Epithelial cell of proximal tubule (primary cell): Measurements from ENCODE around the gene SLC25A23. TPM values are rescaled to one million over a fixed set of nuclear protein-coding genes. Genes with fewer than 3 reads are reported as not detected.

ENCODE experiments used
- DNase-seq: peaks from one replicate; pipeline ENCODE4 v3.0.0-alpha.2; 2011; ENCODE audit warnings: low read depth
- H3K4me3 ChIP-seq: 2 replicates; pipeline ENCODE4 v1.5.1; 2011; ENCODE audit warnings: low read depth, mild to moderate bottlenecking, low read length
- CTCF ChIP-seq: conservative IDR thresholded peaks from 2 replicates; pipeline ENCODE4 v1.5.1; 2012; ENCODE audit warnings: low read depth, mild to moderate bottlenecking, low read length
- total RNA-seq: library from RNA; depleted of rRNA; stranded (reverse); fragments of >200 nt; gene quantifications from 2 replicates; pipeline ENCODE4 v1.2.3, GENCODE V29; 2015

SLC25A23 gene
- total RNA-seq, 1 donor from 2014 or later: 34.1 TPM

- DNase-seq: no peak
- TF ChIP-seq CTCF: no peak
These were observed 21.3 kb upstream of the SLC25A23 start for GRCh38 chr19:6480848-6481415.

GRCh38 chr19:6479836-6480398, 20.3 kb upstream of the SLC25A23 start:
- no peak overlapping the region for H3K4me3 ChIP-seq
- DNase-seq: no peak
- no peak for TF ChIP-seq CTCF

More at GRCh38 chr19:6480848-6481415, 21.3 kb upstream of the SLC25A23 start:
- no peak overlapping the region for H3K4me3 ChIP-seq

- DNase-seq: no peak
- TF ChIP-seq CTCF: no peak
- H3K4me3 ChIP-seq: no peak overlapping the region
These were observed 19.2 kb upstream of the SLC25A23 start for GRCh38 chr19:6478815-6479214.

GRCh38 chr19:6476896-6477431, 17.4 kb upstream of the SLC25A23 start:
- no peak for TF ChIP-seq CTCF
- DNase-seq: no peak
- H3K4me3 ChIP-seq: peak overlapping the region; percentile 53

DNA sequence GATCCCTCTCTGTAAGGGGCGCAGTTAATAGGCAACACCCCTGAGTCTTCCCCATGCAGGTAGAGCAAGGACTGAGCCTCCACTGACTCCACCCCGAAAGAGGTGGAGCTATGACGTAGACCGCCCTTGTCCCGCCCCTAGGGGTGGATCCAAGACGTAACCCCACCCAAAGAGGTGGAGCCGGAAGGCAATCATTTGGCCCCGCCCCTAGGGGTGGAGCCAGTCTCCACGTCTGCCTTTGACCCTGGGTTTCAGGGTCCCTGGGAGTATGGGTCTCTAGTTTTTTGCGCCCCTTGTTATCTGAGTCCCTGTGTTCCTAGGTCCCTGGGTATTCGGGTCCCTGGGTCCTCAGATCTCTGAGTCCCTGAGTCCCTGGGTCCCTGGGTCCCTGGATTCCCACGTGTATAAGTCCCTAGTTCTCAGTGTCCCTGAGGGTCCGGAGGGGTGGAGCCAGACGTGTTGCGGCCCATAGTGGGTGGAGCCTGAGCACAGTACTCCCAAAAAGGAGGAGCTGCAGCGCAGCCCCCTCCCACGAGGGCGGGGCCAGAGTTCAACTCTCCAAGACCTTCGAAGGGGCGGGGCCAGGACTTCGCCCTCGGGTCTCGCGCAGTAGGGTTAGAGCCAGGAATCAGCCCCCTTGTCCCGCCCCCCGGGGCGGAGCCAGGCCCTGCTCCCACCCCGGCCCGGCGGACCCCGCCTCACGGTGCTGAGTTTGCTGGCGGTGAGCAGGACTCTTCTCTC, 16.7 kb upstream of the SLC25A23 start:
- no peak for TF ChIP-seq CTCF
- peak; percentile 66 for DNase-seq
- peak overlapping the region; percentile 53 for H3K4me3 ChIP-seq

DNA sequence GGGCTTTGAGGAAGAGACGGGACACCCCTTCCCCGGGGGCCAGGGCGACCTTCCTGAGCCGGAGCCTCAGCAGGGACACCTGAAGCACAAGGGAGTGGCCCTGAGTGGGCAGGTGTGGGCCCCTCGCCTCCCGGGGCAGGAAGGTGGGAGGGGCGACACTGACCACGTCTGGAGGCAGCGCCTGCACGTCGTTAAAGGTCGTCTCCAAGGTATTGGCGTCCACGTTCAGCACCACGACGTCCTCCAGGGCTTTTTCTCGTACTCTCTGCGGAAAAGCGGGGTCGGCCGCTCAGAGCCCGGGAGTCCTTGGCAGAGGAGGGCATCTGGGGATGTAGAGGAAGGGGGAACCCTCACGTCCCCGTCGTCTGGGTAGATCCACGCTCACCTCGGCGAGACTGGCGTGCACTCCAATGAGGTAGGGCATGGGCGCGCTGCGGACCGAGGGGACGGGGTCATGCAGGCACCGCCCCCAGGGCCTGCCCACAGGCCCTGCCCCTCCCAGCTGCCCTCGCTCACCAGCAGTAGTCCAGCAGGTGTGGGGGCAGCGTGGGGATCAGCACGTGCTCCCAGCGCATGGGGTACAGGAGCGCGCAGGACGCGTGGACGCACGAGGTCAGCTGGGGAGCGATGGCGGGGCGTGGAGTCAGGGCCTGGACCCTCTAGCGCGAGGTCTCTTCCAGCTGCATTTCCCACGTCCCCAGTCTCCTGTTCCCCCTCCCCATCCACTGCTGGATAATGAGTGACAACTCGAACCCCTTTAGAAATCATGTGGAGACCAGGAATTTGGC, 15.9 kb upstream of the SLC25A23 start:
- no peak for TF ChIP-seq CTCF
- DNase-seq: no peak
- peak overlapping the region; percentile 53 for H3K4me3 ChIP-seq
